HG02798 (cell line): ENCODE measurements around the gene LRRFIP2.
"Not testable (repeated sequence)": the region's sequence is repeated elsewhere in the genome, so short reads cannot be mapped to it uniquely, and the experiment has no call there.

Experiments used
- ATAC-seq: cut with Tn5 transposase; IDR thresholded peaks from one replicate; pipeline ENCODE4 v1.9.1; 2021; ENCODE audit warnings: mild to moderate bottlenecking; ENCODE audit not compliant: unreplicated experiment, poor library complexity

Gene LRRFIP2

DNA sequence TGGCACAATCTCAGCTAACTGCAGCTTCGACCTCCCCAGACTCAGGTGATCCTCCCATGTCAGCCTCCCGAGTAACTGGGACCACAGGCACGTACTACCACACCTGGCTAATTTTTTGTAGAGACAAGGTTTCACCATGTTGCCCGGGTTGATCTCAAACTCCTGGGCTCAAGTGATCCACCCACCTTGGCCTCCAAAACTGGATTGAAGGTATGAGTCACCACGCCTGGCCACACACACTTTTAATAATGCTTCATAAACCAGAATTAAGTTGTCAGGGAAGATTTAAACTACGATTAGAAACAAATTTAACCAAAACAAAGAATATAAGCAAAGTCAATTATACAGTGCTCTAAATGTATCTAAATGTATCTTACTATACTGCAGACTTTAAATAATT lies 87.5 kb downstream of the LRRFIP2 start:
- no peak for ATAC-seq

DNA sequence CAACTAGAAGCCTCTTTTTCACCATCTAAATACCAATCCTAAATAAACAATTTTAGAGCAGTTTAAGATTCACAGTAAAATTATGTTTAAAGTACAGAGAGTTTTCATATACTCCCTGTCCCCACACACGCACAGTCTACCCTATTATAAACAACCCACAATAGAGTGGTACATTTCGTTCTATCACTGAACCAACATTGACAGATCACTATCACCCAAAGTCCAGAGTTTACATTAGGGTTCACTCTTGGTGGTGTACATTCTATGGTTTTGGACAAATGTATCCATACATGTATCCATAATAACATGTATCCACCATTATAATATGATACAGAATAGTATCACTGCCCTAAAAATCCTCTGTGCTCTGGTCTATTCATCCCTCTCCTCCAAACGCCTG lies 92.1 kb downstream of the LRRFIP2 start:
- no peak for ATAC-seq

DNA sequence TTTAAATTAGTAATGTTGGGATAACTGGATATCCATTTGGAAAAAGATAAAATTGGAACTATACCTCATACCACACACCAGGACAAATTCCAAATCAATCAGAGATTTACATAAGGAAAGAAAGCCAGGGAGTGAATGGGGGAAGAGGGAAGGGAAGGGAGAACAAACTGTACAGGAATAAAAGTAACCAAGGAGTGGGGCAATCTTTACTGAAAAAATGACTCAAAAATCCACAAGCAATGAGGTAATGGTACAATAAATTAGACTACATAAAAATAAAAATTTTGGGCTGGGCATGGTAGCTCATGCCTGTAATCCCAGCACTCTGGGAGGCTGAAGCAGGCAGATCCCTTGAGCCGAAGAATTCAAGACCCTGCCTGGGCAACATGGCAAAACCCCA lies 98.4 kb downstream of the LRRFIP2 start:
- no peak for ATAC-seq

DNA sequence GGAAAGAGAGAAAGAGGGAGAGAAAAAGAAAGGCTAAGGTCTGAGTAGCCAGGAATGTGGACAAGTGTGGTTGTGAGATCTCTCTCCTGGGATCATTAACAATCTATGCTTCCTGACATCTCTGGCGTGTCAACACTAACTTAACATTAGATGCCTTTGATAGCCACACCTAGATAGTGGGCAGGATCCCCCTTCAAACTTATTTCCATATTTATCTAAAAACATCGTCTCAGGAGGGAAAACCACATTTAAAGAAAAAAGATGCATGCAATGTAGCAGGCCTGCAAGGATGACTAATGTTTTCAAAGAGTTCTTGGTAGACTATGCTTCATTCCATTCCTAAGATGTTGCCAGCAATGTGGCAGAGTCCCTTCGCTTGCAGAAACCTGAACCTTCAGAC lies 100.2 kb downstream of the LRRFIP2 start:
- ATAC-seq: no peak

DNA sequence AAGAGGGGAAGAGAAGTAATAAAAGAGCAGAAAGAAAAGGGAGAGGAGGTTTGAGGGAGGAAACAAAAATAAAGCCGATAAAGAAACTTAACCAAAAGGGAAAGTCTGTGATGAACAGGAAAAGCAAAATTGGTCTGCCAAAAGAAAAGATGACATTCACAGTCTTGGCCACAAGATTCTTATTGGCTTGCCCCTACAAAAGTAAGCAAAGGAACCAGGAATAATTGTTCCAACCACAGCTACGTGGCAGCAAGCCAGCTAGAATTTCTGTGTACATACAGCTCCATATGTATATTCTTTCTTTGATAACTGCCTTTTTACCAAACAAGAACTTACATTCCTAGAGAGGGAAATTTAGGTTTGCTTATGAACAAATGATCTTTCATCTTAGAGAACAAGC lies 101.5 kb downstream of the LRRFIP2 start:
- ATAC-seq: no peak

DNA sequence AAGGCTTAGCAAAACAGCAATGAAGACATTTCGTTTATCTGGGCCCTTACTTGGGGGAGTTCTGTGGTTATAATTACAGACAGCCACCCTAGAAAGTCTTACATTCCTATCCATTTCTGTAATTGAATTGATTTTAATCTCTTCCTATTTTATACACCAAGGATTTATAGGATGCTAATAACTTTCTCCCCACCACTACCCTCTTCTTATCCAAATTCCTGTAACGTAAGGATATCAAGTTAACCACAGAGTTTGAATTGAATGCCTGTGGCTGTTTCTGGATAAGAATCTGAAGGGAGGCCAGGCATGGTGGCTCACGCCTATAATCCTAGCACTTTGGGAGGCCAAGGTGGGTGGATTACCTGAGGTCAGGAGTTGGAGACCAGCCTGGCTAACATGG lies 102.5 kb downstream of the LRRFIP2 start:
- no peak for ATAC-seq

DNA sequence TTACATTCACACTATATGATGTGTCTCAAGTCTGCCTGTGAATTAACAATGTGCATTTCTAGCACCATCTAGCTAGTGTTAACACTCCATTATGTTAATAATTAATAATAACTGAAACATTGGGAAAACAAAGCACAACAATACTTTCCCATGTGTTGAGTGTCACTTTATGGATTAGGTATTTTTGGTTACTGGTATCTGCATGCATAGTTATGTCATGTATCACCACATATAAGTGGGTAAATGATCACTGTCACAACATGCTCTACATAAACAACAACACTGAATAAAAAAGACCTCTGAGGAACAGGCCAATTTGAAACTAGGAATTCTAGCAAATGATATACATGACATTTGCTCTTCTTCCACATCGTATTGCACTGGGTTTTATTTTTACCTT lies 106.4 kb downstream of the LRRFIP2 start:
- no peak for ATAC-seq

DNA sequence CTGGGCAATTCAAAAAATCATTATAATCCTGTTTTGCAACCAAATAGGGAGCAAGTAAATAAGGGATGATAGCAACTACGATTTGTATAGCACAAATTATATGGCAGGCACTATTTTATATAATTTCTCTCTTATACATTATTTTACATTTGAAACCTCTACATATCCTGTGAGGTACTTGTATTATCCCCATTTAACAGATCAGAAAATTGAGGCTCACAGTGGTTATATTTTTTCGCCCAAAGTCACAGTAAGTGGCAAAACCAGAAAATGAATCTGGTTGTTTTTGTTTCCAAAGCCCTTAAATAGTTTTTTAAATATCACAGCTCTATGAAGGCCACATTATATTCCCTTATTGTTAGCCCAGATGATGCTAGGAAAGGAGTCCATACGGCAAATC lies 106.8 kb downstream of the LRRFIP2 start:
- ATAC-seq: no peak

DNA sequence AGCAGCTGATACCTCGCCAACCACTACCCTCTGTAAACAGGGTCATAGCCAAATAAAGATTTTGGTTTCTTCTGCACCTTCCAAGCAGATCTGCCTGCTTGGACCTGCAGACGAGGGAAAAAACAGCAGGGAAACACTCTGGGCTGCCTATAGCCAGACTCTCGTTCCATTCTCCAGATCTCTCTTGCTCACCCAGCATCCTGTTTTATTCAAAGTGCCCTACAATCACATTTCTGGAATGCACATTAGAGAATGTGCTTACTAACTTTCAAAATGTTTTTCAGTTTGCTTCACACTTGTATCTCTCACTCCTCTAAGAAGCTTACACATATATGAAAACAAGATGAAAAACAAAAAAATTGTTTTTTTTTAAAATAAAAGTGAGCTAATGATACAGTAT lies 109.6 kb downstream of the LRRFIP2 start:
- ATAC-seq: no peak

DNA sequence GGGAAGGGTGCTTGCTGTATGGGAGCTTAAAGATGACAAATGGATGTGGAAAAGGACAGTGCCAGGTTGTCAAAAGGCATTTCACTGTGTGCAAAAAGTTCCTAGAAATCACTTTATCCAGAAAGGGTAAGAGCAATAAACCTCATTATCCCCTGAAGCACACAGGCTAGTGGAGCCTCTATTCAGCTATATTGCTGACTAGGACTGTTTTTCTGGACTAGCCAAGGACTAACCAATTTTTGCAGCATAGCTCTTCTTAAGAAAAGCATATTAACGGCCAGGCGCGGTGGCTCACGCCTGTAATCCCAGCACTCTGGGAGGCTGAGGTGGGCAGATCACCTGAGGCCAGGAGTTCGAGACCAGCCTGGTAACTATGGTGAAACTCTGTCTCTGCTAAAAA lies 116.3 kb downstream of the LRRFIP2 start:
- ATAC-seq: no peak

DNA sequence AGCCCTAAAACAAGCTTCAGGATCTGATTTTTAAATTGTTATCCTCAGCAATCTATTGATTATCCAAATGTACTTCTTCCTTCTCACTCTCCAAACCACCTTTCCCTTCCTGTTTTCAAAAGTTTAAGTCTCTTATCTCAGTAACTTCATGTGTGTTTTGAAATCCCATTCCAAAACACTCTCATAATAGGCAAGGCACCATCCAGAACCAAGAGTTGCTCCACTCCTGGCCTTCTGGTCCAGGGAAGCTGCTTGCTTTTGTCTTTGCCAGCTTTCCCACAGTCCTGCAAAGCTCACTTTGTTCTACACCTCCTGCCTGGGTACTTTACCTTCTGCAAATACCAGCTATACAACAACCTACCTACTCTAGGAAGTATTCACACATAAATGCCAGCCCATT lies 117.6 kb downstream of the LRRFIP2 start:
- ATAC-seq: no peak

DNA sequence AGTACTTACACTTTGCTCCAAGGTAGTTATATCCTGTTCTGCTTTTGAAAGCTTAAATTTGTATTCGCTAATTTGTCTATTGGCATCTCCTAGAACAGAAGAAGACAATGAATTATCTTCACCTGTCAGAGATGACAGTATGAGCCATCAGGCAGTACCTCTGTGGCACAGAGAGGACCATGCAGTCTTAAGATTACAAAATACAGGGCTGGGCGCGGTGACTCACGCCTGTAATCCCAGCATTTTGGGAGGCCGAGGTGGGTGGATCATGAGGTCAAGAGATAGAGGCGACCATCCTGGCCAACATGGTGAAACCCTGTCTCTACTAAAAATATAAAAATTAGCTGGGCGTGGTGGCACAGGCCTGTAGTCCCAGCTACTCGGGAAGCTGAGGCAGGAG lies 119.3 kb downstream of the LRRFIP2 start:
- not testable (repeated sequence) for ATAC-seq

DNA sequence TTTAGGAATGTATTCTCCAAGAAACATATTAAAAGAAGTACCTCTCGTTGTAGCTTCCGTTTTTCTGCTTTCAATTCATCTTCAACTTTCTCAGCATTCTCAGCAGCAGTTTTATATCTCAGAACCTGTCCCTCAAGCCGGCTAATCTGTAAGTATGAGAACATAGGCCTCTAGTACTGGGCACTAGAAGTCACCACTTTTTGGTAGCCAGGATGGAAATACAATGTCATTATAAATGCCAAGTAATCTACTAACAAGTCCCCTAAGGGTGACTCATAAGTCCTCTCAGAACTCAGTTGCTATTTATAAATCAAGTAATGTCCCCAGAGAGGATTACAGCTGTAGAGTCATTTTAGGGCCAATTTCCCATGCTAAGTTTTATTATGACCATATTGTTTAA lies 120.0 kb downstream of the LRRFIP2 start:
- peak; percentile 79 for ATAC-seq

DNA sequence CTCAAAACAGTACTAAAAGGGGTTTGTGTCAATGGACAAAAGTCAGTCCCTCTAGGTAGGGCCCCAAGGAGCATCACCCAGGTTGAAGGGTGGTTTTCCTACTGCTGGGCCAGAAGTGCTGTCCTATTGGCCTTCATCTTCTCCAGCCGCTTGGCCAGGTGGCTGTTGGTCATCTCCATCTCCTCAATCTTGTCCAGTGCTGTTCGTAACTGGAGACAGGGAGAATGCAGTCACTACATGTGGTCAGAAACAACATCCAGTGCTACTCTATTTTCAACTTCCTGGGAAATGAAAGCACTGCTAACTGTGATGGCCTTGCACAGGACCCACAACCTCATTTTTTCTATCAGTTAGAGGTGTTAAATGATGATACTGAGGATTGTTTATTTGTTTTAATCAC lies 120.6 kb downstream of the LRRFIP2 start:
- ATAC-seq: no peak

DNA sequence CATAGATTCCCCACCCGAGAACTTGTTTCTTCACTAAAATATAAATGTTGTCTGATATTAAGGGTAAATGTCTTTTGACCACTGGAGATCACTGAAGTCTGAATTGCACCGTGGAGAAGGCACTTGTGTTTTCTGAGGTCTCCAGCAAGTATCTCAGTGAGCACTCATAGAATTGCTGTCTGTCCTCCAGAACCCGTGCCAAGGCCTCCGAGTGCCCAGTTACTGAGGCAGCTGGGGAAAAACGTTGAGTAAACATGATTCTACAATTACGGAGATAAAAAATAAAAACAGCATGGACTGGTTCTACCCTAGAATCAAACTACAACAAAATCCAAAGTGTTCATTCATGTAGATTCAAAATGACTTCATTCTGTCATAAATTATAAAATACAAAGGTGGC lies 121.0 kb downstream of the LRRFIP2 start:
- ATAC-seq: no peak

DNA sequence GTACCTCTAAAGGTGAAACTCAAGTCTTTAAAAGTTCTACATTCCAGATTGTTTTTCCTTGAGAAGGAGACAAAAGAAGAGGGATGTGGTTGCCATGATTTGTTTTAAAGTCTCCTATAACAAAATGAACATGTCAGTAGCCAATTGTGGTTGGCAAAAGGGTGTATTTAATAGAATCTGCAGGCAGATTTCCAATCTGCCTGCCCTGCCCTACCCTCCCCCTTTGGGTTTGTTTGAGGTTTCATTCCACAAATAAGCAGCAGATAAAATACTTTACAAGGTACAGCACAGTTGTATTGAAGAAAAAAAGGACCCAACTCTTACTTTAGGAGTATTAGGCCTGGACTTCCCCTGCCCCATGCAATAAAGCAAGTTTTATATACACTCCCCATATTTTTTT lies 121.5 kb downstream of the LRRFIP2 start:
- no peak for ATAC-seq

DNA sequence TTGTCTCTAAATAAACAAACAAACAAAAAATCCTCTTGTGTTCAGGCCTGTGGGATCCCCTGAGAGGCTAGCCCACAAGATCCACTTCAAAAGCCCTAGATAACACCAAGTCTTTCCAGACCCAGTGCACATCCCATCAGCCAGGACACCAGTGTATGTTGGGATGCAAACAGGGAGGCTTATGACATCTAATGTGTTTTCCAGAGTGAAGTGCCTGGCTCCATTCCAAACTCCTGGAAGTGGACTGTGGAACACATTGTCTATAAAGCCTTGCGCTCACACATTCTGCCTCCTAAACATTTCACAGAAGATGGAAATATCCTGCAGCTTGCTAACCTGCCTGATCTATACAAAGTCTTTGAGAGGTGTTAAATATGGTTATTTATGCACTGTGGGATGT lies 124.1 kb downstream of the LRRFIP2 start:
- no peak for ATAC-seq

DNA sequence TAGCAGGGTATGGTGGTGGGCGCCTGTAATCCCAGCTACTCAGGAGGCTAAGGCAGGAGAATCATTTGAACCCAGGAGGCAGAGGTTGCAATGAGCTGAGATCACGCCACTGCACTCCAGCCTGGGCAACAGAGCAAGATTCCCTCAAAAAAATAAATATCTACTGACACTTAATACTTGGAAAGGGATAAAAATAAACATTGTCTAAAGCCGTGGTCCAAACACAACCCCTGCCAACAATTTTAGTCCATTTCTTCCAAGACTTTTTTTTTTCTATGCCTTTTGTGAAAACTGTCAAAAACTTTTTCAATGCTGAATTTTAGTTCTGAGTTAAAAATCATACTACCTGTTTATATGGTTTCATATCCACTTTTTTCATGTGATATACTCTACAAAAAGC lies 131.7 kb downstream of the LRRFIP2 start:
- ATAC-seq: not testable (repeated sequence)

DNA sequence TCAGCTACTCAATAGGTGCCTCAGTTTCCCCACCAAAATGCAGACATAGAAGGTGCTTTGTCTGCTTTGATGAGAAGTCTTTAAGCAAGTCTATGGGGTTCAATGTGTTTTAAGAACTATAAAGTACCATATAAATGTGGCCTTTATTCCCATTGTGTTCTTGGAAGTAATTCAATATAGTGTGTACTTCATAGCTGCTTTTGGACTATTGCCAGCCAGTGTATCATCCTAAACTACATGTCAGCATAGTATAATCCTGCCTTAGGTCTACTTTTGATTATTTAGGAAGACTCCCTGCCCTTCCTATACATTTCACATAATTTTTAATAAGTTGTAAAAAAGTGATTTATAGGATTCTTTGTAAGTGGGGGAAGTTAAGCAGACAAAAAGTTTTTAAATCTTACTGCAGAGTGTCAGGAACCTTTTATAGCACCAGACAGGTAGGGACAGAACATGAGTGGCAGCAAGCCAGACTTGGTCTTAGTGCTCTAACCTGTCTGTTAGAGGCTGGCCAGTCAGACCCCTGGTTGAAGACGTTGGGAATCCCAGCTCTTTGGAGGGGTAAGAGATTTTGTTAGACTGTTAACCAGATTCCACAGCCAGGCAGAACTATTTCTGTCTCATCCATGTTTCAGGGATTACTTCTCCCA lies 132.7 kb downstream of the LRRFIP2 start:
- ATAC-seq: no peak

DNA sequence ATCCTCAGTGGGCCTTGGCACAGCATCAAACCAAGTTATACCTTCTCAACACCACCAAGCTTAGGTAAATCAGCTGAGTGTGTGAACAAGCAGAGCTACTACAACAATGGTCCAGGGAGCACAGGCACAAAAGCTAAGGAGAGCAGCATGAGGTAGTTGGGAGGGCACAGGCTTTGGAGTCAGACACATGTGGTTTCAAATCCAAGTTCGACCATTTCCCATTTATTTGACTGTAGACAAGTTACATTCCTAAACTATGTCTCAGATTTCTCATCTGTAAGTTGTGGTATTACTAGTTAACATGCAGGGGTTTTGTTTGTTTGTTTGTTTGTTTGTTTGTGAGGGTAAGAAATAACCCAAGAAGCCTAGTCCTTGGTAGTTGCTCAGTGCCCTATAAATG lies 134.2 kb downstream of the LRRFIP2 start:
- no peak for ATAC-seq

DNA sequence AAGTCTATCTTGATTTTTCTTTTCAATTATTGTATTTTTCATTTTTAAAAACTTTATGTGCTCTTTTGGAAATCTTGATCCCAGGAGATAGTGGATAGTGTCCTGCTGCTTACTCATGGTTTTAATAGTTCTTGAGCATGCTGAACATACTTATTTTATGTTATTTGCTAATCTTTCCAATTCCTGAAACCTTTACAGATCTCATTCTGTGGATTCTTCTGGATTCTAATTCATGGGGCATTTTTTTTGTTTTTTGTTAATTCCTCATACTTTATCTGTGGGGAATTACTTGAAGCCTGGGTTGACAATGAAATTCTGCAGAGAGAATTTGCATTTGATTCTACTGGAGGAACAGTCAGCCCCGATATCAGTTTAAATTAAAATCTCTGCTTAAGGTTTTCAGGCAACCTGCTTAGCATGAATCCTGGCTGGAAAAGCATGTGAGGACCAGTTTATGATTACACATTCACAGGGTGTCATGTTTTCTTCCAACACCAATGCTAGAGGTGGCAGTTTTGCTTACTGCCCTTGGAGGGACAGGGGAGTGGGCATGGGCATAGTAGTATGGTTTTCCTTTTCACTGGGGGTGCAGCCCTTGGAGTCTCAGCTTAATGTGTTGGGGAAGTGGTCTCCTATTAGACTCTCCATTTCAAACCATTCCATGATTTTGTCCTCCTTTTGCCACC lies 135.1 kb downstream of the LRRFIP2 start:
- no peak for ATAC-seq

DNA sequence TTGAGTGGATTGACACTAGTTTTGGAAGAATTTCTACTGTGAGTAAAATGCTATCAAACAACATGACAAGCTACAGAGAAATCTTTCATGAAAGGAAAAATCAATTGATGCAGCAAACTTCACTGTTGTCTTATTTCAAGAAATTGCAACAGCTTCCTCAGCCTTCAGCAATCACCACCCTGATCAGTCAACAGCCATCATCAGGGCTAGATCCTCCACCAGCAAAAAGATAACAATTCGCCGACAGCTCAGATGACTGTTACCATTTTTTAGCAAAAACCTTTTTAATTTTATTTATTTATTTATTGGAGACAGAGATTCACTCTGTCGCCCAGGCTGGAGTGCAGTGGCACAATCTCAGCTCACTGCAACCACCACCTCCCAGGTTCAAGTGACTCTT lies 137.0 kb downstream of the LRRFIP2 start:
- no peak for ATAC-seq
